GM21717 (cell line): ENCODE measurements around the gene SLC6A8.
"Not testable (repeated sequence)": the region's sequence is repeated elsewhere in the genome, so short reads cannot be mapped to it uniquely, and the experiment has no call there.

Source experiments
- ATAC-seq: cut with Tn5 transposase; IDR thresholded peaks from one replicate; pipeline ENCODE4 v1.9.1; 2021; ENCODE audit warnings: mild to moderate bottlenecking, moderate library complexity; ENCODE audit not compliant: unreplicated experiment

The SLC6A8 gene

GRCh38 chrX:153671589-153672530 is 15.9 kb upstream of the SLC6A8 start:
- ATAC-seq = no peak

GRCh38 chrX:153672531-153673427 is 14.9 kb upstream of the SLC6A8 start:
- ATAC-seq = no peak

- ATAC-seq = no peak
Measured at GRCh38 chrX:153673428-153674218, 14.1 kb upstream of the SLC6A8 start, which contains the start of gene PNCK. PNCK (minus strand) TSS chrX:153673813; CDS start chrX:153673076, 737 bp downstream.

- no peak for ATAC-seq
Measured at GRCh38 chrX:153674219-153674851, 13.4 kb upstream of the SLC6A8 start.

- no peak for ATAC-seq
Measured at GRCh38 chrX:153681175-153681574, 6.6 kb upstream of the SLC6A8 start.

DNA sequence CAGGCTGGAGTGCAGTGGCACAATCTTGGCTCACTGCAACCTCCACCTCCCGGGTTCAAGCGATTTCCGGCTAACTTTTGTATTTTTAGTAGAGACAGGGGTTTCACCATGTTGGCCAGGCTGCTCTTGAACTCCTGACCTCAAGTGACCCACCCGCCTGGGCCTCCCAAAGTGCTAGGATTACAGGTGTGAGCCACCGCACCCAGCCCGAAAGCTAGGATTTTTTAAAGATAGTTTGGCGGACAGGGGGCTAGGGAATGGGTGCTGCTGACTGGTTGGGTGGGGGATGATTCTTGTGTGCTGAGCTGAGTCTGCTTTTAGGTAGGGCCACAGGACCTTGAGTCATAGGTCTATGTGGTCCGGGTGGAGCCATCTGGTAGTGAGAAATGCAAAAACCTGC is 4.2 kb upstream of the SLC6A8 start:
- not testable (repeated sequence) for ATAC-seq

- no peak for ATAC-seq
Measured at GRCh38 chrX:153684467-153685155, 3.1 kb upstream of the SLC6A8 start.

GRCh38 chrX:153685156-153685536 is 2.6 kb upstream of the SLC6A8 start:
- ATAC-seq = no peak

- ATAC-seq = no peak
Measured at GRCh38 chrX:153685751-153686696, 1.7 kb upstream of the SLC6A8 start.

GRCh38 chrX:153686711-153687110 is 1.0 kb upstream of the SLC6A8 start:
- ATAC-seq = no peak

- no peak for ATAC-seq
Measured at GRCh38 chrX:153688071-153688470, 345 bp downstream of the SLC6A8 start.

- ATAC-seq = no peak
Measured at GRCh38 chrX:153688506-153688905, 780 bp downstream of the SLC6A8 start.

DNA sequence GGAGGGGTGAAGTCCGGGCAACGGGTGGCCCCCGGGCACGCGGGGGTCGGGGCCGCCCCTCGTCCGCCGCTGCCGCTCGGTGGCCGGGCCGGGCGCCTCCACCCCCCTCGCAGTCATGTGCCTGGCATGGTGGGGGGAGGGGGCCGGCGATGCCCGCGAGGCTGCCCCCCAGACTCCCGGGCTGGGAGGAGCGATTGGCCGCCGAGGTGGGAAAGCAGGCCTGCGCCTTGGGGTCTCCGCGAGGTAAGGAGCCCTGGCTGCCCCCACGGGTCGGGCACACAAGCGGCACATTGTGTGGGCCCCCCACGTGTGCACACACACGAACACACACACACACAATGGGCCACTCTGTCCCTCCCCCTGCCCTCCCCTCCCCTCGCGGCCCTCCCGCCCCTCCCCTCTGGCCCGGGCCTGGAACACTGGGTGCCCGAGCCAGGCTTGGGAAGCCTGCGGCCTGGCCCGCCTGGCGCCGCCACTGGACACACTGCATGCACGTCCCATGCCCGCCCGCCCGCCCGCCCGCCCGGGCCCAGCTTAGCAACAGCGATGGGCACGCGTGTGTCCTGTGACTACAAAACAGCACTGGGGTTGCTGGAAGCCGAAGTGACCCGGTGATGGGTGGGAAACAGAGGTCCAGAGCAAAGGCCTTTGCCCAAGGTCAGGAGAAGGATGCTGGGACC is 1.3 kb downstream of the SLC6A8 start:
- ATAC-seq = no peak

DNA sequence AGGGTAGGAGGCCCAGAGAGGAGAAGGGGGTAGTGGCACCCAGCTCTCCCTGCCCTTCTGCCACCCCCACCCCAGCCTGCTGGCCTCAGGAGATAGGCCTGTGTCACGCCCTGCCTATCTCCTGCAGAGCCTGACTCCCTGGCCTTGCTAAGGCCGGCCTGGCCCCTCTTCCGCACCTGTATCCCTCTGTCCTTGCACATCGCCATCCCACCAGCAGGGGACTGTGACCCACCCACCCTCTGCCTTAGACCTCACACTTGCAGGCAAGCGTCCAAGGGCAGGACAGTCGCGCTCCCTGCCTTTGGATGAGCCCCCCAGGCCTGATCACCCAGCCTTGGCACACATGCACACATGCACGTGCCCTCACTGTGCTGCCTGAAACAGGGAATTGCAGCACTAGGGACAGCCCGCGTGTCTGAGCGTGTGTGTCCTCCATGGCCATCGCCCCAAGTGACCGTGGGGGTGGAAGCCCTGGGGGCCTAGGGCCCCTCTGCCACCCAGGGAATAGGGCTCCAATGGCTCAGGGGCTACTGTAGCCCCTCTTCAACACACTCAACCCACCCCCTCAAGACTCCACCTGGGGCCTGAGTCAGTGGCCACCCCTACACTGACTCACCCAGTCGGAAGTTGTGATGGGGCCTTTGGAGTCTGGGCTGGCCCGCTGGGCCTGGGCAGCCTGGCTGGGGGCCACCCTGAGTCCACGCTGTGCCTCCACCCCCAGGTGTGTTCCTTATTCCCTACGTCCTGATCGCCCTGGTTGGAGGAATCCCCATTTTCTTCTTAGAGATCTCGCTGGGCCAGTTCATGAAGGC is 2.1 kb downstream of the SLC6A8 start:
- ATAC-seq = no peak

DNA sequence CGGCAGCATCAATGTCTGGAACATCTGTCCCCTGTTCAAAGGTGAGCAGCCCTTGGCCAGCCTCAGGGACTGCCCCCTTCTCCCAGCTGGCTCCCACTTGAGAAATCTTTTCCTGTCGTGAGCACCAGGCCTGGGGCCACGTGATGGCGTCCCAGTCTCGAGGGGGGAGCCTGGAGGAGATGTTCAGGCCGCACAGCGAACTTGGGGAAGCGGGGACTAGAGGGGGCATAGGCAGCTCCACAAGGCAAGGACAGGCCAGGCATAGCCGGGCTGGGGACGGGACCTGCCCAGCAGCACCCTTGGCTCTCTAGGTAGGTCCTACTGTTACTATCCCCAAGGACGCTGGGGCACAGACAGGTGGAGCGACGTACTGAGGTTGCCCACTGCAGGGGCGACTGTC is 2.7 kb downstream of the SLC6A8 start:
- ATAC-seq = no peak

DNA sequence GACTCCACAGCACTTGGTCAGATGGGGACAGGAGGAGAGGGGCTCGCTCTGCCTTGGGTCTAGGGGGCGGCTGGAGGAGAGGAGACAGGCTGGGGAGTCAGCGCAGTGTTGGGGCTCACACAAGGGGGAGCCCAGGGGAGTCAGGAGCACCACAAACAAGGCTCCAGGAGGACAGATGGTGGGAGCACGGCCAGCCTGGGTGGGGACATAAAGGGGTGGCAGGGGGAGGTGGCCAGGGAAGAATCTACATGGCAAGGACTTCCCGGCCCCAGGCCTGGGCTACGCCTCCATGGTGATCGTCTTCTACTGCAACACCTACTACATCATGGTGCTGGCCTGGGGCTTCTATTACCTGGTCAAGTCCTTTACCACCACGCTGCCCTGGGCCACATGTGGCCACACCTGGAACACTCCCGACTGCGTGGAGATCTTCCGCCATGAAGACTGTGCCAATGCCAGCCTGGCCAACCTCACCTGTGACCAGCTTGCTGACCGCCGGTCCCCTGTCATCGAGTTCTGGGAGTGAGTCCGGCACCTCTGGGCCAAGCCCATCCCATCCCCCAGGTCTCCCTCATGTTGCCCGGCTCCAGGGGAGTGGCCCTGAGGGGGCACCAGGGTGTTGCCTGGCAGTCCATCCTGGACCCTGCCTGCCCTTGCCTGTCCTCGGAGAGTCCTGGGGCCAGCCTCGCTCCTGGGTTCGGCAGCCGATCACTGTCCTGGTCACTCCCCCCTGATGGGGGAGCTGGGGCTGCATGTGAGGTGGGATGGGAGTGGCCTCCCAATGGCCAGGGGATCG is 3.5 kb downstream of the SLC6A8 start:
- ATAC-seq = not testable (repeated sequence)
